GM23338 (cell line): ENCODE data around the gene SPECC1. TPM values are rescaled to one million over a fixed set of nuclear protein-coding genes. Genes with fewer than 3 reads are reported as not detected.

Experiments
- ATAC-seq: fragments of 200-7000 bp; cut with Tn5 transposase; 3 replicates; pipeline ENCODE4 v1.9.1; 2020
- DNase-seq: peaks from one replicate; pipeline ENCODE4 v3.0.0-alpha.2; 2015; ENCODE audit warnings: low spot score
- H2AFZ ChIP-seq: fragments of 200-600 bp; sonication (generic); 2 replicates; pipeline ENCODE4 v1.8.0; 2016; ENCODE audit warnings: antibody characterized with exemption, mild to moderate bottlenecking, moderate library complexity
- H3F3A ChIP-seq: fragments of 200-600 bp; sonication (generic); replicated peaks from 2 replicates; pipeline ENCODE4 v1.8.0; 2017; ENCODE audit warnings: antibody characterized with exemption, mixed run types, low read depth
- H3K27ac ChIP-seq: fragments of 200-600 bp; sonication (generic); 2 replicates; pipeline ENCODE4 v1.6.1; 2016; ENCODE audit warnings: low read depth
- H3K27me3 ChIP-seq: fragments of 200-600 bp; sonication (generic); 2 replicates; pipeline ENCODE4 v1.8.0; 2016; ENCODE audit warnings: mild to moderate bottlenecking, mixed run types, moderate library complexity; ENCODE audit not compliant: insufficient read depth
- H3K36me3 ChIP-seq: fragments of 200-600 bp; sonication (generic); 2 replicates; pipeline ENCODE4 v1.8.0; 2016; ENCODE audit warnings: mild to moderate bottlenecking; ENCODE audit not compliant: insufficient read depth
- H3K4me1 ChIP-seq: fragments of 200-600 bp; sonication (generic); 2 replicates; pipeline ENCODE4 v1.8.0; 2016; ENCODE audit warnings: mild to moderate bottlenecking, moderate library complexity; ENCODE audit not compliant: insufficient read depth
- H3K4me2 ChIP-seq: fragments of 200-600 bp; sonication (generic); 2 replicates; pipeline ENCODE4 v1.7.1; 2017; ENCODE audit warnings: mixed run types
- H3K4me3 ChIP-seq: fragments of 200-600 bp; sonication (generic); 2 replicates; pipeline ENCODE4 v1.6.1; 2016; ENCODE audit warnings: mixed run types
- H3K79me2 ChIP-seq: fragments of 200-600 bp; sonication (generic); replicated peaks from 2 replicates; pipeline ENCODE4 v1.8.0; 2017; ENCODE audit warnings: mild to moderate bottlenecking; ENCODE audit not compliant: insufficient read depth
- H3K9me2 ChIP-seq: fragments of 200-600 bp; sonication (generic); 2 replicates; pipeline ENCODE4 v1.8.0; 2017; ENCODE audit not compliant: insufficient read depth
- H4K20me1 ChIP-seq: fragments of 200-600 bp; sonication (generic); replicated peaks from 2 replicates; pipeline ENCODE4 v1.8.0; 2017; ENCODE audit warnings: mild to moderate bottlenecking; ENCODE audit not compliant: insufficient read depth
- H3K27ac Mint-ChIP-seq: 2 replicates; pipeline ENCODE4 v1.8.0; 2020; ENCODE audit warnings: inconsistent platforms, mild to moderate bottlenecking, moderate library complexity, mixed read lengths
- H3K27me3 Mint-ChIP-seq: 3 replicates; pipeline ENCODE4 v1.8.0; 2022; ENCODE audit warnings: low read depth, mild to moderate bottlenecking, moderate library complexity, mixed read lengths, inconsistent platforms; ENCODE audit not compliant: insufficient read depth, poor library complexity
- H3K36me3 Mint-ChIP-seq: 3 replicates; pipeline ENCODE4 v1.8.0; 2021; ENCODE audit warnings: low read depth, mild to moderate bottlenecking, inconsistent platforms, moderate library complexity, mixed read lengths
- H3K4me1 Mint-ChIP-seq: 3 replicates; pipeline ENCODE4 v1.8.0; 2020; ENCODE audit warnings: mild to moderate bottlenecking, inconsistent platforms, mixed read lengths
- H3K4me3 Mint-ChIP-seq: 3 replicates; pipeline ENCODE4 v1.8.0; 2021; ENCODE audit warnings: moderate library complexity, mild to moderate bottlenecking, inconsistent platforms, mixed read lengths
- H3K9me3 Mint-ChIP-seq: 3 replicates; pipeline ENCODE4 v1.8.0; 2020; ENCODE audit warnings: moderate library complexity, mild to moderate bottlenecking, inconsistent platforms, mixed read lengths
- CREB1 ChIP-seq: fragments of 250-450 bp; sonication (Bioruptor Pico); IDR thresholded peaks from 2 replicates; pipeline ENCODE4 v1.5.0; 2020; ENCODE audit warnings: low read depth, mild to moderate bottlenecking, moderate library complexity
- CTCF ChIP-seq, 2 experiments: fragments of 200-600 bp in 1 of 2; sonication (generic) in 1 of 2; conservative IDR thresholded peaks; 2 replicates each; pipeline versions ENCODE4 v1.5.1 to v1.6.1; 2016 to 2017; ENCODE audit warnings: antibody characterized with exemption in 2 of 2, low read depth in 2 of 2, mild to moderate bottlenecking in 2 of 2, moderate library complexity in 1 of 2
- ETS1 ChIP-seq: IDR thresholded peaks from 2 replicates; pipeline ENCODE4 v1.6.1; 2016; ENCODE audit warnings: antibody characterized with exemption
- EZH2 ChIP-seq: fragments of 200-600 bp; sonication (generic); IDR thresholded peaks from one replicate; pipeline ENCODE4 v1.8.0; 2017; ENCODE audit warnings: antibody characterized with exemption, mild to moderate bottlenecking, low read depth; ENCODE audit not compliant: unreplicated experiment
- EZH2phosphoT487 ChIP-seq: fragments of 200-600 bp; sonication (generic); IDR thresholded peaks from one replicate; pipeline ENCODE4 v1.8.1; 2018; ENCODE audit warnings: antibody characterized with exemption; ENCODE audit not compliant: unreplicated experiment
- JUNB ChIP-seq: IDR thresholded peaks from one replicate; pipeline ENCODE4 v1.6.1; 2016; ENCODE audit warnings: antibody characterized with exemption; ENCODE audit not compliant: unreplicated experiment
- NANOG ChIP-seq: IDR thresholded peaks from 2 replicates; pipeline ENCODE4 v1.6.1; 2016; ENCODE audit warnings: antibody characterized with exemption, borderline replicate concordance
- POLR2AphosphoS5 ChIP-seq: IDR thresholded peaks from 2 replicates; pipeline ENCODE4 v1.6.1; 2016; ENCODE audit warnings: antibody characterized with exemption, low read depth
- REST ChIP-seq: IDR thresholded peaks from one replicate; pipeline ENCODE4 v1.6.1; 2018; ENCODE audit warnings: antibody characterized with exemption; ENCODE audit not compliant: unreplicated experiment
- STAT1 ChIP-seq: IDR thresholded peaks from one replicate; pipeline ENCODE4 v1.6.1; 2016; ENCODE audit warnings: antibody characterized with exemption; ENCODE audit not compliant: unreplicated experiment
- ZNF114 ChIP-seq: fragments of 250-450 bp; sonication (Bioruptor Pico); IDR thresholded peaks from 2 replicates; pipeline ENCODE4 v1.5.0; 2020; ENCODE audit warnings: mild to moderate bottlenecking, moderate library complexity
- ZNF331 ChIP-seq: fragments of 250-450 bp; sonication (Bioruptor Pico); IDR thresholded peaks from 2 replicates; pipeline ENCODE4 v1.5.0; 2020; ENCODE audit warnings: low read depth, mild to moderate bottlenecking, moderate library complexity
- ZNF462 ChIP-seq: fragments of 250-450 bp; sonication (Bioruptor Pico); IDR thresholded peaks from 2 replicates; pipeline ENCODE4 v1.5.0; 2020; ENCODE audit warnings: mild to moderate bottlenecking, moderate library complexity
- polyA plus RNA-seq: library from polyadenylated mRNA; unstranded; fragments of >200 nt; fragmentation: Nextera tagmentation; extraction: Ambion mirVana; gene quantifications from 2 replicates; pipeline ENCODE4 v1.2.1, GENCODE V29; 2016
- total RNA-seq: library from RNA; depleted of rRNA; stranded (reverse); fragments of >200 nt; shearing (Covaris generic); gene quantifications from 2 replicates; pipeline ENCODE4 v1.2.3, GENCODE V29; 2014

The SPECC1 gene
- total and polyA plus RNA-seq, 2 experiments from 2014 or later: 42.6 to 101 TPM

GRCh38 chr17:20120836-20121235 is 111.7 kb downstream of the SPECC1 start:
- Mint-ChIP-seq H3K27me3 (peaks cover 1% of the 10 kb centered on the region), H3K4me3 (no peak overlapping the region), H3K36me3 (no peaks in the 10 kb centered on the region), H3K9me3 (no peaks in the 10 kb centered on the region), H3K4me1 (peaks cover 13% of the 10 kb centered on the region), H3K27ac (no peak overlapping the region)
- Histone ChIP-seq H3K9me2 (no peaks in the 10 kb centered on the region), H3K27ac (no peak overlapping the region), H3K79me2 (no peaks in the 10 kb centered on the region), H3K4me1 (0 out of 2 replicates have a peak, but pooled peaks cover 3% of the 10 kb centered on the region), H3F3A (no peaks in the 10 kb centered on the region), H4K20me1 (no peaks in the 10 kb centered on the region), H3K4me2 (no peak overlapping the region), H3K4me3 (no peak overlapping the region), H3K36me3 (no peaks in the 10 kb centered on the region), H2AFZ (no peak overlapping the region), H3K27me3 (no peaks in the 10 kb centered on the region)
- DNase-seq (no peak), ATAC-seq (no peak)
- TF ChIP-seq POLR2AphosphoS5 (no peak), NANOG (no peak), EZH2 (no peak), JUNB (no peak), CREB1 (CRISPR knock-in tag) (no peak), REST (no peak), ZNF462 (no peak), ZNF114 (CRISPR knock-in tag) (no peak), ETS1 (no peak), CTCF (conservative IDR thresholded peaks at IDR 0.05; ENCODE audit: low read depth in 2 of 2) (no peak), STAT1 (no peak), EZH2phosphoT487 (no peak), ZNF331 (CRISPR knock-in tag) (no peak)
